ENCODE data around the gene ITIH4.
A peak's percentile ranks its signal among the peaks of the same experiment; 100 is the strongest.

Gene ITIH4

DNA sequence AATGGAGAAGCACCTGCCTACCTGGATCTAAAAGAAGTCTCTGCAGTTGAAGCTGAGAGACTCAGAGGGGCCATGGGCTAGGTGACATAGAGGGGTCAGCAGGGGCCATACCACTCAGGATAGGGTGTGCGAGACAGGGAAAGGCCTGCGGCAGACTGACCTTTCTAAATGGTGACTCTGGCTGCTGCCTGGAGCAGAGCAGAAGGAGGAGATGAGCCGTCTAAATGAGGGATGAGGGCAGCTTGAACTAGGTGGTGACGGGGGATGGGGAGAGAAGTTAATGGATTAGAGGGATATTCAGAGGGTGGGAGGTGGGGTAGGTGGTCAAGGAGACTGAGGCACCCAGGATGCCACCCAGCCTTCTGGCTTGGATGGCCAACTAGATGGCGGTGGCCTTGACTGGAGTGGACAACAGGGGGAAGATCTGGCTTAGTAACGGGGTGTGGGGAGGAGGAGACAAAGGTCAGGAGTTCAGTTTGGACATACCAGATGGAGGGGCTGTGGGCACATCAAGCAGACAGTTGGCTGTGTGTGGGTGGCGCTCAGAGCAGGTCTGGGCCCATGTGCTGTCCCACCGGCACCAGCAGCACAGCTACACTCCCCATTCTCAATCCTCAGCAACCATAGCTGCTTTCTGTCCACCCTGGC lies 56.3 kb downstream of the ITIH4 start:
- H3K23ac ChIP-seq (ENCODE audit: low read length), result no peak overlapping the region
- no peaks in the 10 kb centered on the region for H3K9me3 ChIP-seq (ENCODE audit: insufficient read depth, low read depth, low read length)
- peaks cover 5% of the 10 kb centered on the region for H3K79me2 ChIP-seq (ENCODE audit: control insufficient read depth, insufficient read depth, low read length, poor library complexity)
- H2AFZ ChIP-seq (ENCODE audit: insufficient read depth, low read length, poor library complexity), result no peak overlapping the region
- H3K4me1 ChIP-seq (ENCODE audit: control insufficient read depth in 1 of 2, insufficient read depth in 2 of 2, low read length in 2 of 2), result peaks cover 2 to 4% of the 10 kb centered on the region in 2 experiments
- H4K12ac ChIP-seq (ENCODE audit: low read depth, low read length), result no peak overlapping the region
- H4K8ac ChIP-seq (ENCODE audit: low read depth, low read length), result no peak overlapping the region
- H3K18ac ChIP-seq (ENCODE audit: low read length), result no peak overlapping the region
- H3K27ac ChIP-seq (ENCODE audit: low read depth, low read length), result no peak overlapping the region
- no peak overlapping the region for H3K4me2 ChIP-seq (ENCODE audit: low read length)
- H2AK5ac ChIP-seq (ENCODE audit: low read length), result no peak overlapping the region
- H3K27me3 ChIP-seq (ENCODE audit: insufficient read depth, low read length), result no peaks in the 10 kb centered on the region
- no peak overlapping the region for H2BK120ac ChIP-seq (ENCODE audit: insufficient read depth, low read length, poor library complexity)
- H2BK12ac ChIP-seq (ENCODE audit: low read length), result no peak overlapping the region
- no peak overlapping the region for H4K91ac ChIP-seq (ENCODE audit: low read depth, low read length)
- H3K4ac ChIP-seq (ENCODE audit: low read depth, low read length), result no peak overlapping the region
- H3K79me1 ChIP-seq (ENCODE audit: low read length), result peaks cover 4% of the 10 kb centered on the region
- DNase-seq, result no peak
- H3K9ac ChIP-seq (ENCODE audit: low read length), result no peak overlapping the region
- H3K36me3 ChIP-seq (ENCODE audit: control insufficient read depth in 1 of 2, insufficient read depth in 2 of 2, low read length in 2 of 2), result no peaks in the 10 kb centered on the region
- WGBS (ENCODE audit: extremely low coverage, insufficient coverage, insufficient read length), result no CpG with 5 or more reads among the region's 8 CpGs
- no peak overlapping the region for H3K4me3 ChIP-seq (ENCODE audit: low read depth, low read length)
- H2BK5ac ChIP-seq (ENCODE audit: low read depth, low read length, poor library complexity), result no peak overlapping the region
- no peak overlapping the region for H3K14ac ChIP-seq (ENCODE audit: low read length)

DNA sequence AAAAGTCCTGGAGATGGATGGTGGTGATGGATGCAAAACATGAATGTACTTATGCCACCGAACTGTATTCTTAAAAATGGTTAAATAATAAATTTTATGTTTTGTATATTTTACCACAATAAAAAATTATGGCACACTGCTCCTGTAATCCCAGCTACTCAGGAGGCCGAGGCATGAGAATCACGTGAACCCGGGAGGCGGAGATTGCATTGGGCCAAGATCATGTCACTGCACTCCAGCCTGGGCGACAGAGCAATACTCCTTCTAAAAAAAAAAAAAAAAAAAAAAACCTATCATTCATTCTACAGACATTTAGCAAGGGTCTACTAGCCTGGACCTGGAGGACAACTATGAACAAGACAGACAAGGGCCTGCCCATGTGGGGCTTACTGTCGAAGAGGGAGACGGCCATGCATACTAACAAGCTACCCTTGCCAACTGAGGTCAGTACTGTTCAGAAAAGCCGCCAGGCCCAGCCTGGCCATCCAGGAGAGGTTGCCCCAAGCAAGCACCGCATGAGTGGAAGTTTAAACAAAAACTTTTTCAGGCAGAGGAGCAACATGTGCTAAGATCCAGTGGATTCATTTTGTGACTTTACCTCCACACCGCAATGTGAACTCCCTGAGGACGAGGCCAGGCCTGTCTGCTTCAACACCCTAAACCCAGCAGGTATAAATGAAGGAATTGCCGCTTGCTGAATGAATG lies 57.0 kb downstream of the ITIH4 start:
- Histone ChIP-seq H3K4me1 (ENCODE audit: control insufficient read depth in 1 of 2, insufficient read depth in 2 of 2, low read length in 2 of 2) (peaks cover 2 to 4% of the 10 kb centered on the region in 2 experiments), H3K4ac (ENCODE audit: low read depth, low read length) (no peak overlapping the region), H3K4me2 (ENCODE audit: low read length) (no peak overlapping the region), H3K9ac (ENCODE audit: low read length) (no peak overlapping the region), H4K91ac (ENCODE audit: low read depth, low read length) (no peak overlapping the region), H3K23ac (ENCODE audit: low read length) (no peak overlapping the region), H4K8ac (ENCODE audit: low read depth, low read length) (no peak overlapping the region), H3K9me3 (ENCODE audit: insufficient read depth, low read depth, low read length) (no peaks in the 10 kb centered on the region), H3K27ac (ENCODE audit: low read depth, low read length) (no peak overlapping the region), H2AK5ac (ENCODE audit: low read length) (no peak overlapping the region), H3K18ac (ENCODE audit: low read length) (no peak overlapping the region), H3K4me3 (ENCODE audit: low read depth, low read length) (no peak overlapping the region), H2BK120ac (ENCODE audit: insufficient read depth, low read length, poor library complexity) (no peak overlapping the region), H3K79me2 (ENCODE audit: control insufficient read depth, insufficient read depth, low read length, poor library complexity) (peaks cover 5% of the 10 kb centered on the region), H3K14ac (ENCODE audit: low read length) (no peak overlapping the region), H3K79me1 (ENCODE audit: low read length) (peaks cover 4% of the 10 kb centered on the region), H2BK12ac (ENCODE audit: low read length) (no peak overlapping the region), H3K27me3 (ENCODE audit: insufficient read depth, low read length) (no peaks in the 10 kb centered on the region), H2BK5ac (ENCODE audit: low read depth, low read length, poor library complexity) (no peak overlapping the region), H3K36me3 (ENCODE audit: control insufficient read depth in 1 of 2, insufficient read depth in 2 of 2, low read length in 2 of 2) (no peaks in the 10 kb centered on the region), H2AFZ (ENCODE audit: insufficient read depth, low read length, poor library complexity) (no peak overlapping the region), H4K12ac (ENCODE audit: low read depth, low read length) (no peak overlapping the region)
- no CpG with 5 or more reads among the region's 13 CpGs for WGBS (ENCODE audit: extremely low coverage, insufficient coverage, insufficient read length)
- DNase-seq, result no peak

DNA sequence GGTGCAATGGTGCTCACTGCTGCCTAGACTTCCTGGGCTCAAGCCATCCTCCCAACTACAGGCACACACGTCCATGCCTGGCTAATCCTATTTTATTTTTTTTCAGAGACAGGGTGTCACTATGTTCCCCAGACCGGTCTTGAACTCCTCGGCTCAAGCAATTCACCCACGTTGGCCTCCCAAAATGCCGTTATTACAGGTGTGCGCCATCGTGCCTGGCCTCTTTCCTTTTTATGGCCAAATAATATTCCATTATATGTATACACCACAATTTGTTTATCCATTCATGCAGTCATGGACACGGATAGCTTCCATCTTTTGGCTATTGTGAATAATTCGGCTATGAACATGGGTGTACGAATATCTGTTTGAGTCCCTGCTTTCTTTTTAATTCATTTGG lies 58.8 kb downstream of the ITIH4 start:
- no peak overlapping the region for H3K4me2 ChIP-seq (ENCODE audit: low read length)
- H4K12ac ChIP-seq (ENCODE audit: low read depth, low read length), result peak overlapping the region; percentile 19
- H2BK120ac ChIP-seq (ENCODE audit: insufficient read depth, low read length, poor library complexity), result no peak overlapping the region
- no peak overlapping the region for H2AK5ac ChIP-seq (ENCODE audit: low read length)
- no peak overlapping the region for H3K4me3 ChIP-seq (ENCODE audit: low read depth, low read length)
- H3K4me1 ChIP-seq (ENCODE audit: control insufficient read depth in 1 of 2, insufficient read depth in 2 of 2, low read length in 2 of 2), result peaks cover 2 to 4% of the 10 kb centered on the region in 2 experiments
- H2BK5ac ChIP-seq (ENCODE audit: low read depth, low read length, poor library complexity), result no peak overlapping the region
- H3K23ac ChIP-seq (ENCODE audit: low read length), result no peak overlapping the region
- no peak overlapping the region for H3K4ac ChIP-seq (ENCODE audit: low read depth, low read length)
- H3K9me3 ChIP-seq (ENCODE audit: insufficient read depth, low read depth, low read length), result no peaks in the 10 kb centered on the region
- H3K9ac ChIP-seq (ENCODE audit: low read length), result no peak overlapping the region
- no peak overlapping the region for H3K27ac ChIP-seq (ENCODE audit: low read depth, low read length)
- DNase-seq, result no peak
- peaks cover 5 to 9% of the 10 kb centered on the region in 2 experiments for H3K36me3 ChIP-seq (ENCODE audit: control insufficient read depth in 1 of 2, insufficient read depth in 2 of 2, low read length in 2 of 2)
- H4K8ac ChIP-seq (ENCODE audit: low read depth, low read length), result peak overlapping the region; percentile 96
- no peak overlapping the region for H3K18ac ChIP-seq (ENCODE audit: low read length)
- no peak overlapping the region for H4K91ac ChIP-seq (ENCODE audit: low read depth, low read length)
- H3K14ac ChIP-seq (ENCODE audit: low read length), result no peak overlapping the region
- peaks cover 4% of the 10 kb centered on the region for H3K79me1 ChIP-seq (ENCODE audit: low read length)
- peak overlapping the region; percentile 17 for H2AFZ ChIP-seq (ENCODE audit: insufficient read depth, low read length, poor library complexity)
- H3K79me2 ChIP-seq (ENCODE audit: control insufficient read depth, insufficient read depth, low read length, poor library complexity), result peaks cover 5% of the 10 kb centered on the region
- WGBS (ENCODE audit: extremely low coverage, insufficient coverage, insufficient read length), result no CpG with 5 or more reads among the region's 10 CpGs
- no peak overlapping the region for H2BK12ac ChIP-seq (ENCODE audit: low read length)
- H3K27me3 ChIP-seq (ENCODE audit: insufficient read depth, low read length), result no peaks in the 10 kb centered on the region

DNA sequence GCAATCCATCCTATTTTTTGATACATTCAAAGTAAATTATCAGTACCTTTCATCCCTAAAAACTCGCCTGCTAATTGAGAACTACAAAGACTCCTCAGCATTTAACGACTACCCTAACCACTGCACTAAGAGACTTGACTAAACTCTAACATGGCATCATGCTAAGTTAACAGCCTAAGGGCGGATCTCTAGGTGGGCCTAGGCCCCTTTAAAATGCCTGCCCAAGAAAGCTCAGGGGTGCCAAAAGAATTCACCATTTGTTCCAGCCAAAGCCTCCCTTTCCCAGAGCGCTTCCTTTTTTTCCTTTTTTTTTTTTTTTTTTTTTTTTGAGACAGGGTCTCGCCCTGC lies 59.2 kb downstream of the ITIH4 start:
- H3K79me1 ChIP-seq (ENCODE audit: low read length), result peaks cover 4% of the 10 kb centered on the region
- no peak overlapping the region for H3K18ac ChIP-seq (ENCODE audit: low read length)
- H2AFZ ChIP-seq (ENCODE audit: insufficient read depth, low read length, poor library complexity), result peak overlapping the region; percentile 98
- peak overlapping the region; percentile 96 for H4K8ac ChIP-seq (ENCODE audit: low read depth, low read length)
- H3K79me2 ChIP-seq (ENCODE audit: control insufficient read depth, insufficient read depth, low read length, poor library complexity), result peaks cover 5% of the 10 kb centered on the region
- peaks cover 2 to 4% of the 10 kb centered on the region in 2 experiments for H3K4me1 ChIP-seq (ENCODE audit: control insufficient read depth in 1 of 2, insufficient read depth in 2 of 2, low read length in 2 of 2)
- H3K4me3 ChIP-seq (ENCODE audit: low read depth, low read length), result peak overlapping the region; percentile 71
- no peaks in the 10 kb centered on the region for H3K27me3 ChIP-seq (ENCODE audit: insufficient read depth, low read length)
- H3K14ac ChIP-seq (ENCODE audit: low read length), result no peak overlapping the region
- peak overlapping the region; percentile 77 for H4K12ac ChIP-seq (ENCODE audit: low read depth, low read length)
- no peak overlapping the region for H3K23ac ChIP-seq (ENCODE audit: low read length)
- H3K9ac ChIP-seq (ENCODE audit: low read length), result no peak overlapping the region
- no peak overlapping the region for H3K27ac ChIP-seq (ENCODE audit: low read depth, low read length)
- no peak for DNase-seq
- H3K4ac ChIP-seq (ENCODE audit: low read depth, low read length), result no peak overlapping the region
- no peak overlapping the region for H4K91ac ChIP-seq (ENCODE audit: low read depth, low read length)
- no peak overlapping the region for H2BK5ac ChIP-seq (ENCODE audit: low read depth, low read length, poor library complexity)
- no peaks in the 10 kb centered on the region for H3K9me3 ChIP-seq (ENCODE audit: insufficient read depth, low read depth, low read length)
- peak overlapping the region; percentile 62 for H3K4me2 ChIP-seq (ENCODE audit: low read length)
- no peak overlapping the region for H2AK5ac ChIP-seq (ENCODE audit: low read length)
- H2BK120ac ChIP-seq (ENCODE audit: insufficient read depth, low read length, poor library complexity), result no peak overlapping the region
- H3K36me3 ChIP-seq (ENCODE audit: control insufficient read depth in 1 of 2, insufficient read depth in 2 of 2, low read length in 2 of 2), result peaks cover 5 to 9% of the 10 kb centered on the region in 2 experiments
- H2BK12ac ChIP-seq (ENCODE audit: low read length), result no peak overlapping the region
- WGBS (ENCODE audit: extremely low coverage, insufficient coverage, insufficient read length), result no CpG with 5 or more reads among the region's 5 CpGs

All from trophoblast cell (in vitro differentiated cells and primary cell).